ENCODE measurements around the gene GABRD.

Gene GABRD

DNA sequence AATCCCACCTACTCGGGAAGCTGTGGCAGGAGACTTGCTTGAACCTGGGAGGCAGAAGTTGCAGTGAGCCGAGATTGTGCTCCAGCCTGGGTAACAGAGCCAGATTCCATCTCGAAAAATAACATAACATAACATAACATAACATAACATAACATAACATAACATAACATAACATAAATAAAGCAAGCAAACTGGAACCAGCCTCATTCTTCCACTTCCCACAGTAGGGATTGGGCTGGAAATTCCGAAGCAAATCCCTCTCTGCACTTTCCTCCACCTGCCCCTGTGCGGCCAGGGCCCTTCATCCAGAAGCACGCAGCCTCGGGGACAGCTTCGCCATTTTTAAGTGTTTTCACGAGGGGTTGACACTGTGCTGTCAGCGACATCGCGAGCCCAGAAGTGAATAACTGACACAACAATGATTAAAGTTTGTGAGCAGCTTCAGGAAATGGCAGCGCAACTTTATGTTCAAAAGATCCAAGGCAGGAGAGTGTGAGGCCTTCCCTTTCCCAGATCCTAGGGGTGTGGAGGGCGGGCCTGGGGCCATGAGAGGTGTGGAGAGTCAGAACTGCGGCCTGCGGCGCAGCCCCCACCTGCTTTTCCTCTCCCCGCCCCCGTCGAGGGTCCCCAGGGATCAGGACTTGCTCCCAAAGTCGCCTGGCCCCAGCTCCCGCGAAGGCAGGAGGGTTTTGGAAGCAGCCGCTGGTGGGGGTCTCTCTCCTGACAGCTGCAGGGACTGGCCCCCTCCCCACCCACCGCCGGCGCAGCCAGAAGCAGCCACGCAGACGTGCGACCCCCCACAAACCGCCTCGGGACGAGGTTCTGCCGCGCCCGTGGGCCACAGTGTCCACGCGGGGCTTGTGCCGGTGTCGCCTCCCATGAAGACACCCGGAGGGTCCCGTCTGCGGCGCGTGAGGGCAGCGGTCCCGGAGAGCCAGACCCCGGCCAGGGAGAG lies 651 bp upstream of the GABRD start:
- no peak for DNase-seq

DNA sequence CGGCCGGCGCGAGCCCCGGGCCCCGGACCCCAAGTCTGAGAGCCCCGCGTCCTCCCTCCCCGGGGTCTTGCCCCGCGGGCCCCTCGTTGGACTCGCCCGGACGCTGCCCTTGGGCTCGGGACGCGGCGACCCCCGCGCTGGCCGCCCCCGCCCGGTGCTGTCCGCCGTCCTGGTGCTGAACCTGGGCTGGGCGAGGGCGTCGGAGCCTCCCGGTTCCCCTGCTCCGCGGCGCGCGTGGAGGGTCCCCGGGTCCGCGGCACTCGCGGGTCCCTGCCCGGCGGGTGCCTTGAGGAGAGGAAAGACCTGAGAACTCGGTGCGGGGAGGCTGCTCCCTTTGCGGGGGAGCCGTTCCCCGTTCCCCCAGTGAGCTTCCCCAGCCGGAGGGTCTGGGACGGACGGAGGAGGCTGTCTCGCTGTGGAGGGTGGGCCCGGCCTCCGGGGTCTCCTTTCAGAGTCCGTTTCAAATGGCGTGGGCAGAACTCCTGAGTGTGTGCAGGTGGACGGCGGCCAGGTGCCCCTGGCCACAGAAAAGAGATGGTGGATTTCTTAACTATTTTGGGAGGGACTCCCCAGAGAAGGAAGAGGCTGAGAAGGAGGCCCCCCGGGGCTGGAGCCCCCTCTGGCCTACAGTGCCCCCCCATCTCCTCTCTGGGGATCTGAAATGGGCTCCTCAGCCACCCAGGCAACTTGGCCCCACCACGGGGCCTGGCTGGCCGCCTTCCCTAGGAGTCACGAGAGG lies 595 bp downstream of the GABRD start:
- no peak for DNase-seq

DNA sequence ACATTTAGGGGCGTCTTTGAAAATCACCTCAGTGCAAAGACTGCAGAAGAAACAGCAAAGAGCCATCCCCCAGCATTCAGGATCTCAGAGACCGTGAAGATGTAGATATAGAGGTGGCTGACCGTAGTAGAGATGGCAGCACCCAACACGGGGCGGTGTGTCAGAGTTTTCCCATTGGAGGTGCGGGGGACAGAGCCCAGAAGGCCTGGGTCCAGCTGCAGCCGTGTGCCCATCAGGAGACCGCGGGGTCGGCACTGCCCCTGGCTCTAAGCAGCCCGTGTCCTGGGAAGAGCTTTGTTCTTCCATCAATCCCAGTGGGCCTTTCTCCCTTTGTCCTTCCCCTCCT lies 1.1 kb downstream of the GABRD start:
- no peak for DNase-seq

DNA sequence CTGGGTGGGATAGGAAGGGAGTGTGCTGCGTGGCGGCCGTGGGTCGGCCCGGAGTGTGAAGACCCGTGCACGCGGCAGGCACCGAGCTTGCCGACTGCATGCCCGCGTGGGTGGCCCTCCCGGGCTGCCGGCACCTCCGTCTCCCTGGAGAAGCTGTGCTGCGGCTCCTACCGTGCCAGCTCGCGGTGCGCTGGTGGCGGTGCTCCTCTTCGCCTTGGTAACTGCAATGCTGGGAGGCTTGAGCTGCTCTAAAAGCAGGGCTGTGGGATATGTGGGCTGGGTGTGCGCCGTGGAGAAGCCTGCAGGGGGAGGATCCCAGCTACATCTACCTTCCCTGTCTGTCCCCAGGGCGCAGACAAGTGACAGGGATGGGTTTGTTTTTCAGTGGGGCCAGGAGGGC lies 2.4 kb downstream of the GABRD start:
- no peak for DNase-seq

GRCh38 chr1:2022063-2022770 lies 3.1 kb downstream of the GABRD start:
- no peak for DNase-seq

- DNase-seq: no peak
Measured at GRCh38 chr1:2023187-2023586, 4.0 kb downstream of the GABRD start.

GRCh38 chr1:2024451-2024850 lies 5.3 kb downstream of the GABRD start:
- DNase-seq: no peak

- DNase-seq: no peak
Measured at GRCh38 chr1:2024887-2025286, 5.7 kb downstream of the GABRD start.

GRCh38 chr1:2025491-2025981 lies 6.4 kb downstream of the GABRD start:
- no peak for DNase-seq

GRCh38 chr1:2027961-2028583 lies 8.9 kb downstream of the GABRD start:
- no peak for DNase-seq

GRCh38 chr1:2028870-2029560 lies 9.9 kb downstream of the GABRD start:
- DNase-seq: no peak

GRCh38 chr1:2029561-2029960 lies 10.4 kb downstream of the GABRD start:
- DNase-seq: no peak

GRCh38 chr1:2030076-2030871 lies 11.1 kb downstream of the GABRD start:
- DNase-seq: no peak

DNA sequence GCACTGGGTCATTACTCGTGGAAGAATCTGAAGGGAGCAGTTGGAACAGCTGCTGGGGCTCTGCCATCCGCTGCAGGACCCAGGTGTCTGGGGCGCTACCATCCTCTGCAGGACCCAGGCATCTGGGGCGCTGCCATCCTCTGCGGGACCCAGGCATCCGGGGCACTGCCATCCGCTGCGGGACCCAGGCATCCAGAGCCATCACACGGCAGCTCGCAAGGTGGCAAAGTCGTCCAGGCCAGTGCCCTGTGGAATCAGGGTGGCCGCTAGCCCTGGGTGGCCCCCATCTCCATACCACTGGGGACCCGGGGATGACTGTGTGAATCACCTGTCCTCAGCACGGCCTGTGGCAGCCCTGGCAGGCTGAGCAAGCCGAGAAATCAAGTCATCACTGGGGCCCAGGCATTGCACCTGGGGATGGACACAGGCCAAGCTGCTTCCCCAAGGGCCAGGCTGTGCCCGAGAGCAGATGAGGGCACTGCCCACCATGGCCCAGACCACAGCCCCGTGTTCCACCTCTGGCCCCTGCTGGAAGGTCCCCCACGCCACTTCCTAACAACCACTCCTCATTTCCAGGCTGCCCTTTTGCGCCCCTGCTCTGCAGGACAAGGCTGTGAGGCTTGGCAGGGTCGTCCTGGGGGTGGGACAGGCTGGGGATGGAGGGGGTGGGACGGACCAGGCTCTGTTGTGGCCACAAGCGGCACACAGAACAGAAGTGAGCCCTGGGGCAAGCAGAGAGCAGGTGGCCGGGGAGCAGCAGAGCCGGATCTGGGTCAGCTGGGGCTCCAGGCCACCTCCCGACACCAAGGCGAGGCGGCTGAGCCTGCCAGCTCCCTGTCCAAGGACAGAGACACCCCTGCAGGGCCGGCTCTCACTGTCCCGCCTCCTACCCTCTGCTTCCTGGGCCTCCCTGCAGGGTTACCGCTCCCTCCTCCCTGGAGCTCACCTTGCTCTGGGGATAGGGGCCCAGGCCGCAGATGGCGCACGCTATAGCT lies 12.7 kb downstream of the GABRD start:
- DNase-seq: no peak

GRCh38 chr1:2032737-2033136 lies 13.6 kb downstream of the GABRD start:
- DNase-seq: no peak

DNA sequence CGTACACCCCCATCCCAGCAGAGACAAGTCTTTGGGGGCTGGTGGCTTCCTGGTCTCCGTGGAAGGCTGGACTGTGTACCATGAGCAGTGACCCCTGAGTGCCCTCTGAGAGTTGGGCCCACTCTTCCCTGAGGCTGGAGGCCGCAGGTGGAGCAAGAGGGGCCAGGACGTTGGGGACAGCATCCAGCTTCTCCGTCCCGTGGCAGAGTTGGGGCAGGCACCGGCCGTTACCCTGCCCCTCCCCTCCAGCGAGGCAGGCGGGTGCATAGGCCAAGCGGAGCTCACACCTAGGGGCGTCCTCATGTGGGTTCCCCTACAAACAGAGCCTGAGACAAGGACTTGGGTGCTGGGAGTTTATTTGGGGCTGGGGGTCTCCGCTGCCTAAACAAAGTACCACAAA lies 14.0 kb downstream of the GABRD start:
- no peak for DNase-seq

GRCh38 chr1:2036287-2036686 lies 17.1 kb downstream of the GABRD start:
- no peak for DNase-seq

DNA sequence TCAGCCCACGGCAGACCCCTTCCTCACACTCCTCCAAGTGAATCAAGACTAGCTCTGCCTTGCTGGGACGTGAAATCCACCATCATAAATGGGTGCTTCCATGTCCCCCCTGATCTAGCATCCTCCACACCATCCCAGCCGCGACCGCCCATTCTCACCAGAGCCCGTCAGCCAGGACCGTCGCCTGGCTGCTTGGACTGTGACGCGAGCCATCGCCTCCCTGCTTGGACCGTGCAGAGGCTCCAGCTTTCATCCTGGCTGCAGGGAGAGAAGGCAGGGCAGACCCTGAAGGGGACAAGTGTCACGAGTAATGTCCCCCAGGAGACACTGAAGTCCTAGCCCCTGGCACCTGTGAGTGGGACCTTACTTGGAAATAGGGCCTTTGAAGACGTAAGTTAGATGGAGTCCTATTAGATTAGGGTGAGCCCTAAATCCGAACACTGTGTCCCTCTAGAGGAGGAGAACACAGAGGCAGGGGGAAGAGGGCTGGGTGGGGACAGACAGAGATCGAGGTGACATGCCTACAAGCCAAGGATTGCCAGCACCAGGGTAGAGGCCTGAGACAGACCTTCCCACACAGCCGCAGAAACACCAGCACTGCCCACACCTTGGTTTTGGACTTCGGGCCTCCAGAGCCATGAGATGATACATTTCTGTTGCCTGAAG lies 18.3 kb downstream of the GABRD start:
- DNase-seq: no peak

GRCh38 chr1:2038229-2038628 lies 19.1 kb downstream of the GABRD start:
- no peak for DNase-seq

GRCh38 chr1:2039251-2039650 lies 20.1 kb downstream of the GABRD start:
- DNase-seq: no peak
